Lower leg skin (tissue), 3 donors: ENCODE measurements around the gene TMEM87A.

Experiments
- POLR2A ChIP-seq, 2 donors: fragments of 450-650 bp; IDR thresholded peaks; one replicate each; pipeline ENCODE4 v1.6.1; 2016 to 2017; ENCODE audit warnings: antibody characterized with exemption in 2 of 2, mild to moderate bottlenecking in 1 of 2, moderate library complexity in 1 of 2
- TF ChIP-seq, protein P1 (sequence below), 3 donors: fragments of 450-650 bp; IDR thresholded peaks; one replicate each; pipeline ENCODE4 v1.5.1; 2016; ENCODE audit warnings: antibody characterized with exemption in 3 of 3, mild to moderate bottlenecking in 3 of 3, moderate library complexity in 2 of 3

DNA sequence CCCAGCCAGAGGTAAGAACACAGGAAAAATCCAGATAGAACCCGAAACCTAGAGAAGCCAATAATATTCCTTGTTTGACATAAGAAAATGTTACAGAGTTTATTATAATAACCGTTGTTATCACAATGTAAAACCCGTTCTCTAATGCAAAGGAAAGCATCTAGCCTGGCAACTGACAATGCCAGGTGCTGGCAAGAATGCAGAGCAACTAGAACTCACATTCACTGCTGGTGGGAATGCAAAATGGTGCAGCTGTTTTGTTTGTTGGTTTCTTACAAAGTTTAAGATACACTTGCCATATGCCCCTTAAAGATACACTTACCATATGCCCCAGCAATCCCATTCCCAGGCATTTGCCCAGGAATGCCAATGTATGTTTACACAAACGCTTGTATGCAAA, 88.5 kb downstream of the TMEM87A start:
- TF ChIP-seq POLR2A (IDR thresholded peaks at IDR 0.05): no peak
- TF ChIP-seq, protein P1, sequence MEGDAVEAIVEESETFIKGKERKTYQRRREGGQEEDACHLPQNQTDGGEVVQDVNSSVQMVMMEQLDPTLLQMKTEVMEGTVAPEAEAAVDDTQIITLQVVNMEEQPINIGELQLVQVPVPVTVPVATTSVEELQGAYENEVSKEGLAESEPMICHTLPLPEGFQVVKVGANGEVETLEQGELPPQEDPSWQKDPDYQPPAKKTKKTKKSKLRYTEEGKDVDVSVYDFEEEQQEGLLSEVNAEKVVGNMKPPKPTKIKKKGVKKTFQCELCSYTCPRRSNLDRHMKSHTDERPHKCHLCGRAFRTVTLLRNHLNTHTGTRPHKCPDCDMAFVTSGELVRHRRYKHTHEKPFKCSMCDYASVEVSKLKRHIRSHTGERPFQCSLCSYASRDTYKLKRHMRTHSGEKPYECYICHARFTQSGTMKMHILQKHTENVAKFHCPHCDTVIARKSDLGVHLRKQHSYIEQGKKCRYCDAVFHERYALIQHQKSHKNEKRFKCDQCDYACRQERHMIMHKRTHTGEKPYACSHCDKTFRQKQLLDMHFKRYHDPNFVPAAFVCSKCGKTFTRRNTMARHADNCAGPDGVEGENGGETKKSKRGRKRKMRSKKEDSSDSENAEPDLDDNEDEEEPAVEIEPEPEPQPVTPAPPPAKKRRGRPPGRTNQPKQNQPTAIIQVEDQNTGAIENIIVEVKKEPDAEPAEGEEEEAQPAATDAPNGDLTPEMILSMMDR (IDR thresholded peaks at IDR 0.05): no peak
